Suprapubic skin (tissue), 4 donors: ENCODE data around the gene STRN4. TPM values are rescaled to one million over a fixed set of nuclear protein-coding genes. Genes with fewer than 3 reads are reported as not detected.
A peak's percentile ranks its signal among the peaks of the same experiment; 100 is the strongest.

ENCODE experiments used
- DNase-seq, 2 donors: peaks; one replicate each; pipeline ENCODE4 v3.0.0-alpha.2; 2019; ENCODE audit warnings: low spot score in 2 of 2
- H3K27ac ChIP-seq: fragments of 200-600 bp; sonication (generic); one replicate; pipeline ENCODE4 v1.5.1; 2019
- H3K27me3 ChIP-seq: fragments of 200-600 bp; sonication (generic); one replicate; pipeline ENCODE4 v1.5.1; 2019
- H3K36me3 ChIP-seq: fragments of 200-600 bp; sonication (generic); one replicate; pipeline ENCODE4 v1.5.1; 2019
- H3K4me1 ChIP-seq: fragments of 200-600 bp; sonication (generic); one replicate; pipeline ENCODE4 v1.5.1; 2019
- H3K4me3 ChIP-seq: fragments of 200-600 bp; sonication (generic); one replicate; pipeline ENCODE4 v1.5.1; 2019; ENCODE audit warnings: mild to moderate bottlenecking
- H3K9me3 ChIP-seq: fragments of 200-600 bp; sonication (generic); one replicate; pipeline ENCODE4 v1.5.1; 2019
- EP300 ChIP-seq: sonication (generic); formaldehyde crosslinking; IDR thresholded peaks from one replicate; pipeline ENCODE4 v1.6.1; 2017; ENCODE audit warnings: antibody characterized with exemption
- POLR2A ChIP-seq, 2 donors: fragments of 450-650 bp; IDR thresholded peaks; one replicate each; pipeline ENCODE4 v1.6.1; 2017; ENCODE audit warnings: antibody characterized with exemption in 2 of 2, mild to moderate bottlenecking in 2 of 2, moderate library complexity in 2 of 2
- POLR2AphosphoS5 ChIP-seq, 3 donors: sonication (generic); formaldehyde crosslinking; IDR thresholded peaks; one replicate each; pipeline ENCODE4 v1.6.1; 2017; ENCODE audit warnings: antibody characterized with exemption in 3 of 3
- WGBS: methylation state at CpG from one replicate; pipeline ENCODE4 v1.1.5; 2018; 5-methylcytosine and 5-hydroxymethylcytosine counted together
- total RNA-seq, 4 donors: library from RNA; depleted of rRNA; stranded (reverse); fragments of >200 nt; gene quantifications; one replicate each; pipeline ENCODE4 v1.1.0, GENCODE V29; 2016
- TF ChIP-seq, protein P1 (sequence below), 2 donors: fragments of 200-600 bp in 1 of 2; fragments of 450-650 bp in 1 of 2; sonication (generic) in 1 of 2; IDR thresholded peaks; one replicate each; pipeline ENCODE4 v1.5.1; 2016 to 2019; ENCODE audit warnings: antibody characterized with exemption in 2 of 2, mild to moderate bottlenecking in 1 of 2, moderate library complexity in 1 of 2

The STRN4 gene
- total RNA-seq, 4 donors from 2014 or later = 73.2 to 87.6 (median 81.1) TPM

DNA sequence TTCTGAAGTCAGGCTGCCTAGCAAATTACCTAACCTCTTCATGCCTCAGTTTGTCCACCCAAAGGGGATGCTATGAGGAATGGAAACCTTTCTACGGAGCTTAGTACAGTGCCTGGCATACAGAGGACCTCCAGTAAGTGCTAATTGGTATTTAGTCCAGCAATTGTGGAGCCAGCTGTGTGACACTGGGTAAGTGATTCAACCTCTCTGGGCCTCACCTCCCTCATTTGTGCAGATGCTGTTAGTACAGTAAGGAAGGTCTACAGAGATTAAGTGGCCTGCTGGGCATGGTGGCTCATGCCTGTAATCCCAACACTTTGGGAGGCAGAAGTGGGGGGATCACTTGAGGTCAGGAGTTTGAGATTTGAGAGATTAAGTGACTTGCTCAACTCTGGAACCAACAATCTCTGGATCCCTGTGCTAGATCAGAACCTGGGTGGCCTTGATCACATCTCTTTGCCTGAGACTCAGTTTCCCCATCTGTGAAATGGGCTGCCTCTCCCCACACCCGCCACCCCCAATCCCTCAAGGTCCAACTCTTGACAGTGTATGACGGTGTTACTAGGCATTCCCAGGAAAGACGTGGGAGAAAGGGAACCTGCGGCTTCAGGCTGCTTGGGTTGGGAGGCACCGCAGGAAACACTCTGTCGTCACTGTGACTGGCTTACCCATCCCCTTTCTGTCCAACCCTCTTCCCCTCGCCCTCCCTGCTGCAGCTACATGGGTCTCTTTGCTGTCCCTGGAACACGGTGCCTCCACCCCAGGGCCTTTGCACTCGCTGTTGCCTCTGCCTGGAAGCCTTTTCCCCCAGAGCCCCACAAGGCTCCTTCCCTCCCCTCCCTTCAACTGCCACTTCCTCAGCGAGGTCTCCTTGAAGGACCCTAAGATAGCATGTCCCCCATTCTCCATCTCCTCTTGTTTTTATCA lies 47.6 kb downstream of the STRN4 start:
- no peak for TF ChIP-seq POLR2AphosphoS5 (IDR thresholded peaks at IDR 0.05)
- TF ChIP-seq EP300 = no peak
- TF ChIP-seq, protein P1, sequence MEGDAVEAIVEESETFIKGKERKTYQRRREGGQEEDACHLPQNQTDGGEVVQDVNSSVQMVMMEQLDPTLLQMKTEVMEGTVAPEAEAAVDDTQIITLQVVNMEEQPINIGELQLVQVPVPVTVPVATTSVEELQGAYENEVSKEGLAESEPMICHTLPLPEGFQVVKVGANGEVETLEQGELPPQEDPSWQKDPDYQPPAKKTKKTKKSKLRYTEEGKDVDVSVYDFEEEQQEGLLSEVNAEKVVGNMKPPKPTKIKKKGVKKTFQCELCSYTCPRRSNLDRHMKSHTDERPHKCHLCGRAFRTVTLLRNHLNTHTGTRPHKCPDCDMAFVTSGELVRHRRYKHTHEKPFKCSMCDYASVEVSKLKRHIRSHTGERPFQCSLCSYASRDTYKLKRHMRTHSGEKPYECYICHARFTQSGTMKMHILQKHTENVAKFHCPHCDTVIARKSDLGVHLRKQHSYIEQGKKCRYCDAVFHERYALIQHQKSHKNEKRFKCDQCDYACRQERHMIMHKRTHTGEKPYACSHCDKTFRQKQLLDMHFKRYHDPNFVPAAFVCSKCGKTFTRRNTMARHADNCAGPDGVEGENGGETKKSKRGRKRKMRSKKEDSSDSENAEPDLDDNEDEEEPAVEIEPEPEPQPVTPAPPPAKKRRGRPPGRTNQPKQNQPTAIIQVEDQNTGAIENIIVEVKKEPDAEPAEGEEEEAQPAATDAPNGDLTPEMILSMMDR (IDR thresholded peaks at IDR 0.05) = no peak
- no peak for TF ChIP-seq POLR2A (IDR thresholded peaks at IDR 0.05)
- Histone ChIP-seq H3K4me3 (no peak overlapping the region), H3K27ac (no peak overlapping the region), H3K4me1 (peaks cover 13% of the 10 kb centered on the region), H3K36me3 (peaks cover 88% of the 10 kb centered on the region), H3K9me3 (no peaks in the 10 kb centered on the region), H3K27me3 (no peaks in the 10 kb centered on the region)
- WGBS = 97% methylated on average over 11 of the region's 11 CpGs
- DNase-seq = no peak

DNA sequence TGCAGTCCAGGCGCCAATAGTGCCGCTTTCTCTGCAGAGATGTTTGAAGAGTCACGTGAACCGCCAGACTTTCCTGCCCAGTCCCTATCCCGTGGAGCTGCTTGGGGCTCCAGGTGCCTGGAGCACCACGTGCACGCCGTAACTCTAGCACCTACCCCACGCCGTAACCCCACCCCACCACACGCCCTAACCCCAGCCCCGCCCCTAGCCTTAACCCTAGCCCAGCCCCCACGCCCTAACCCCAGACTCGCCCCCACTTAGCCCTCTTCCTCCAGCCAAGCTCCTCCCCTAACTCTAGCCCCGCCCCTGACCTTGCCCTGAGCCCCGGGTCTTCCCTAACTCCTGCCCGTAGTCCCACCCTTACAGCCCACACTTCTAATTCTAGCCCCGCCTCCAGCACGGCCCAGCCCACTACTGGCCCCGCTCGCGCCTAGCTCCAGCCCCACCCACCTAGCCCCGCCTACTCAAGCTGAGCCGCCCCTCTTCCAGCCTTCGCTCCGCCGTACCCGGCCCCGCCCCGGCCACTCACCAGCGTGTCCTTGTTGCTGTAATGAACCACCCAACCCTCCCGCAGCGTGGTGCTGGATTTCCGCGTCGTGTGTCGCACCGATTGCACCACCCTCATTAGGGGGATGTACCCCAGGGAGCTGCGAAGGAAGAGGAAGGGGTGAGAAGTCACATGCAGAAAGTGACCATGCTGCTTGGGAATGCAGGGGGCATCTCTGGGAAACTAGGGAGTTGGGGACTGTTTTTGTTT lies 48.9 kb downstream of the STRN4 start:
- 29% methylated on average over 39 of the region's 39 CpGs for WGBS
- Histone ChIP-seq H3K27me3 (no peaks in the 10 kb centered on the region), H3K4me1 (peaks cover 13% of the 10 kb centered on the region), H3K4me3 (peak overlapping the region; percentile 20), H3K36me3 (peaks cover 88% of the 10 kb centered on the region), H3K27ac (no peak overlapping the region), H3K9me3 (no peaks in the 10 kb centered on the region)
- TF ChIP-seq, protein P1 (IDR thresholded peaks at IDR 0.05) = no peak
- peak in 1 of 3 donors; percentile 5 for TF ChIP-seq POLR2AphosphoS5 (IDR thresholded peaks at IDR 0.05)
- peak; percentile 95 to 97 for DNase-seq

DNA sequence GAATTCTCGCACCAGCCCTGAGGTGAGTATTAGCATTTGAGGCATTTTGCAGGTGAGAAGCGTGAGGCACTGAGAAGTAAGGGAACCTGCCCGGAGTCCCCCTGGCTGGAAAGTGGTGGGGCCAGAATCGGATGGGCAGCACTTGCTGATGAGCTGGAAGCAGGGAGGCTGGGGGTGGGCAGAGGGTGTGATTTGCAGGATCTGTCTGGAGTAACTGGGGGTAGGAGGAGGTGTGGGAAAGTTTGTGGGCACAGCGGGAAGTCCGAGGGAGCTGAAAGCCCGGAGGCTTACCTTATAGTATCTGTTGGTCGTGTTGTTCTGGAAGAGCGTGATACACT lies 49.4 kb downstream of the STRN4 start:
- H3K27ac ChIP-seq = no peak overlapping the region
- peaks cover 13% of the 10 kb centered on the region for H3K4me1 ChIP-seq
- H3K36me3 ChIP-seq = peaks cover 88% of the 10 kb centered on the region
- no peak for DNase-seq
- H3K27me3 ChIP-seq = no peaks in the 10 kb centered on the region
- TF ChIP-seq EP300 = no peak
- no peak for TF ChIP-seq POLR2A (IDR thresholded peaks at IDR 0.05)
- no peak for TF ChIP-seq POLR2AphosphoS5 (IDR thresholded peaks at IDR 0.05)
- TF ChIP-seq, protein P1 (IDR thresholded peaks at IDR 0.05) = no peak
- 73% methylated on average over 9 of the region's 9 CpGs for WGBS
- H3K4me3 ChIP-seq = peak overlapping the region; percentile 20
- H3K9me3 ChIP-seq = no peaks in the 10 kb centered on the region

DNA sequence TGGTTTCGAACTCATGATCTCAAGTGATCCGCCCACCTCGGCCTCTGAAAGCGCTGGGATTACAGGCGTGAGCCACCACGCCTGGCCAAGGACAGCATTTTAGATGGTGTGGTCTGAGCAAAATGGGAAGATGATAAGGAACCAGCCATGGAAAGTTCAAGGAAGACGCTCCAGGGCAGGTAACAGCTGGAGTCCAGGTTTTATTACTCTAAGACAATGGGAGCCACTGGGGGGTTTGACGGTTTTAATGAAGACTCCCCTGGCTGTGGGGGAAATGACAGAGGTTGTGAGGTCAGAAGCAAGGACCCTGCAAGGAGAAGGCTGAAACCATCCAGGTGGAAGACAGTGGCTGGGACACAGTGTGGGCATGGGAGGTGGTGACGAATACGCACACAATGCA lies 50.2 kb downstream of the STRN4 start:
- H3K4me1 ChIP-seq = peaks cover 13% of the 10 kb centered on the region
- H3K36me3 ChIP-seq = peaks cover 88% of the 10 kb centered on the region
- 96% methylated on average over 10 of the region's 10 CpGs for WGBS
- no peaks in the 10 kb centered on the region for H3K9me3 ChIP-seq
- H3K27me3 ChIP-seq = no peaks in the 10 kb centered on the region
- H3K4me3 ChIP-seq = no peak overlapping the region
- DNase-seq = no peak
- no peak for TF ChIP-seq POLR2A (IDR thresholded peaks at IDR 0.05)
- TF ChIP-seq POLR2AphosphoS5 (IDR thresholded peaks at IDR 0.05) = no peak
- no peak for TF ChIP-seq EP300
- no peak overlapping the region for H3K27ac ChIP-seq

DNA sequence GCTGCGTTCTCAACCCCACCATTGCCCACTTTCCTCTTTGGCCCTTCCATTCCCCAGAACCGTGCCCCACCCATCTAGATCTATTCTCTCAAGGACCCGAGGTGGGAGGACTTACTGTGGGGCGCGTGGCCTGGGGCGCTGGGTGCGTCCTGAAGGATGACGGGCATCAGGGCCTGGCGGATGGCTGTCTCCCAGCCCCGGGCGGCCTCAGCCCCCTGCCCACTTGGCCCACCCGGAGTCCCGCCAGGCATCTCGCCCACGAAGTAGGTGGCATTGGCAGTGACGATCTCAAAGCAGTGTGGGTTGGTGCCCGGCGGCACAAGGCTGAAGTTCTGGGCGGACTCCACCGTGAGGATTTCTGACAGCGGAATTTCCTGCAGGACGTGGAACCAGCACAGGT lies 52.5 kb downstream of the STRN4 start:
- Histone ChIP-seq H3K4me1 (peaks cover 13% of the 10 kb centered on the region), H3K4me3 (no peak overlapping the region), H3K36me3 (peaks cover 89% of the 10 kb centered on the region), H3K9me3 (no peaks in the 10 kb centered on the region), H3K27me3 (no peaks in the 10 kb centered on the region), H3K27ac (no peak overlapping the region)
- DNase-seq = no peak
- WGBS = 94% methylated on average over 20 of the region's 22 CpGs
- TF ChIP-seq POLR2AphosphoS5 (IDR thresholded peaks at IDR 0.05) (no peak), POLR2A (IDR thresholded peaks at IDR 0.05) (no peak), EP300 (no peak)
- TF ChIP-seq, protein P1 (IDR thresholded peaks at IDR 0.05) = no peak
